Sciatic nerve (tissue), 2 donors: ENCODE data around the gene MRPL17. TPM values are rescaled to one million over a fixed set of nuclear protein-coding genes. Genes with fewer than 3 reads are reported as not detected.
A peak's percentile ranks its signal among the peaks of the same experiment; 100 is the strongest.
"Not testable (repeated sequence)": the region's sequence is repeated elsewhere in the genome, so short reads cannot be mapped to it uniquely, and the experiment has no call there.

ENCODE experiments used
- ATAC-seq: fragments of 200-7000 bp; cut with Tn5 transposase; one replicate; pipeline ENCODE4 v1.9.1; 2020; ENCODE audit warnings: mild to moderate bottlenecking, moderate library complexity
- DNase-seq: peaks from one replicate; pipeline ENCODE4 v3.0.0-alpha.2; 2020; ENCODE audit warnings: low spot score
- intact Hi-C: fragments of 100-400 bp; cut with DNase I; formaldehyde crosslinking; loops from one replicate; pipeline ENCODE4 v1.14.2; 2022
- total RNA-seq: library from RNA; stranded (reverse); fragmentation: NEBNext Ultra II Directional; extraction: Animal tissue kit (Norgen Biotek cat#: 25700); gene quantifications from one replicate; pipeline ENCODE4 v1.2.1, GENCODE V29; 2021
- donor health status: DM: no; HTN: no; CAD: no.
- donor health status: DM: no; HTN: no; CAD: no.

MRPL17 gene
- total RNA-seq, 1 donor from 2014 or later: 25.5 TPM

DNA sequence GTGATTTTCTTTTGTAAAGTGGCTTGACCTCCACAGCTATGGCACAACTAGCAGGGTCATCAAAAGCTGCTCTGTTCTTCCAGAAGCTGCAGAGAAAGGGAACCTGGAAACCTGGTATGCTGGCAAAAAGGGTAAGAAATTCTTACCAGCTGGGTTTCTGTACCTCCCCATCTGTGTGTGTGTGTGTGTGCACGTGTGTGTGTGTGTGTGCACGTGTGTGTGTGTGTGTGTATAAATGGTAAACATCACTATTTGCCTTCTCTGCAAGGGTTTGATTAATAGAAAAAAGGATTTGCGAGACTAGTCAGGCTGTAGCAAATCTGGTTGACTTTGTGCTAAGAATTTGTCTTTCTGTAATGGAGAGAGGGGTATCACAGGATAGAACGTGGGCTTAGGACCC, 4.7 kb upstream of the MRPL17 start:
- ATAC-seq (no peak), DNase-seq (no peak)
- intact Hi-C loops: loop anchor here (10.0 kb wide), 1 partner anchor 153 kb away; no protein-coding TSS in a partner anchor

- intact Hi-C loops: loop anchor here (10.0 kb wide), 1 partner anchor 151 kb away; no protein-coding TSS in a partner anchor
- DNase-seq (no peak), ATAC-seq (no peak)
Observed at GRCh38 chr11:6686006-6686405, 2.9 kb upstream of the MRPL17 start.

- intact Hi-C loops: loop anchor here (5.0 to 10.0 kb wide), 2 partner anchors 67 to 149 kb away; partner anchors contain the start of gene TPP1
- not testable (repeated sequence) for ATAC-seq, DNase-seq
Observed at GRCh38 chr11:6684068-6684467, 928 bp upstream of the MRPL17 start.

- DNase-seq (no peak), ATAC-seq (peak; percentile 3)
Observed at GRCh38 chr11:6682591-6682935, 577 bp downstream of the MRPL17 start.

GRCh38 chr11:6681949-6682348, 1.2 kb downstream of the MRPL17 start:
- ATAC-seq (no peak), DNase-seq (no peak)
- intact Hi-C loops: loop anchor here (5.0 to 10.0 kb wide), 2 partner anchors 65 to 147 kb away; partner anchors contain the start of gene TPP1

More at GRCh38 chr11:6682591-6682935, 577 bp downstream of the MRPL17 start:
- intact Hi-C loops: loop anchor here (5.0 to 10.0 kb wide), 2 partner anchors 65 to 148 kb away; partner anchors contain the start of gene TPP1

DNA sequence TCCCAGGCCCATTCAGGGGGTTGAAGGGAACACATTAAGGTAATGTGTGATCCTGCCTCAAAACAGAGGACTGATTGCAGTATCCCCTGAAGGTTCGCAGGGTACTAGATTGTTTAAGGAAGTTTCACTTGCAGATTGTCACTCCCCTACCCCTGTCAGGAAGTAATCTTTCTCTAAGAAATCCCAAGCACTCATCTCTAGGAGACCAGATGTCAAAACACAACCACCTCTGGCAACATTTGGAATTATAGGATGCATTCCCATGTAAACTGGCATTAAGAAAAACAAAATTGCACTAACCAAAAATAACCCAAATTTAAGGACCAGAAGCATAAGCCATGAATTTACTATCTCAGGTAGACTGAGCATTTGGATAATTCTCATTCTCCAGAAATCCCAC, 1.6 kb downstream of the MRPL17 start:
- intact Hi-C loops: loop anchor here (5.0 to 10.0 kb wide), 2 partner anchors 64 to 147 kb away; partner anchors contain the start of gene TPP1
- DNase-seq: no peak
- ATAC-seq: no peak

DNA sequence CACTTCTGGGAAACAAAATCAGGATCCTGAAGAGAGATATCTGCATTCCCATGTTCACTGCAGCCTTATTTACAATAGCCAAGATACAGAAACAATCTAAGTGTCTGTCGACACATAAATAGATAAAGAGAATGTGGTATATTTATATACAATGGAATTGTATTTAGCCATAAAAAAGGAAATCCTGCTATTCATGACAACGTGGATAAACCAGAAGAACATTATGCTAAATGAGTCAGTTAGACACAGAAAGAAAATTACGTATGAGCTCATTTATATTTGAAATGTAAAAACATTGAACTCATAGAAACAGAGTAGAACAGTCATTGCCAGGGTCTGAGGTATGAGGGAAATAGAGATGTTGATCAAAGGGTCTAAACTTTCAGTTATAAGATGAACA, 6.1 kb downstream of the MRPL17 start:
- intact Hi-C loops: no loop called here
- DNase-seq (no peak), ATAC-seq (no peak)

- no peak for ATAC-seq
- no peak for DNase-seq
- intact Hi-C loops: no loop called here
Observed at GRCh38 chr11:6674862-6675261, 8.3 kb downstream of the MRPL17 start.

DNA sequence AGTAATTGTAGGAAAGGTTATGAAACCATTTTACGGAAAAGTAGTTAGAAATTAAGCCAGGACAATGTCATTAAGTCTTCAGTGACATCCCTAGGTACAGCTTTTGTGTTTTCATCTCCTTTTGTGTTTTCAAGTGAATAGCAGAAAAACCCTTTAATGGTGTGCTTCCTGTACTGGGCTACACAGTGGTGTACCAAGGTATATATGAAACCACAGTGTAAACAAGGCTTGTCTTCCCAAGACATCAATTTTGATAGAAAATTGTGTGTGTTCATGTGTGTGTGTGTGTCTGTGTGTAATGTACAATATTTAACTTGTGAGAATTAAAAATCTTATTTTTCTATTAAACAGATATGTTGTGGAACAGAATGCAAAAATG, 8.9 kb downstream of the MRPL17 start:
- intact Hi-C loops: no loop called here
- no peak for ATAC-seq
- no peak for DNase-seq

GRCh38 chr11:6673523-6674218, 9.5 kb downstream of the MRPL17 start:
- ATAC-seq: no peak
- intact Hi-C loops: no loop called here
- DNase-seq: no peak

DNA sequence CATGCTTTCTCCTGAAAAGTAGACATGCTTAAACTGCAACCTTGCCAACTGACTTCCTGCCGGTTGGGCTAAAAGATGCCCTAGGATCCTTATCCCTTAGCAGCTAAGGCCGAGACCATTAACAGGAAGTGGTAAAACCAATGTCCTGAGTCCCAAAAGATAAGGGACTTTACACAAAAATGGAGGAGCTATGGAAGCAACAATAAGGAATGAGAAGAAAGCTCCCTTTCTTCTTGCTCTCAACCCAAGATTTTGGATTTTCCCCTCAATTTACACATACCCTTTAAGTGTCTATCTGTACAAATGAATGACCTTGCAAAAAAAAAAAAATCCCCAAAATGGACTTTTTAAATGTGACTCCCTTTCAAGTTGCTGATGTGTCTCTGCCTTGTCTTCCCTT, 11.1 kb downstream of the MRPL17 start:
- DNase-seq (no peak), ATAC-seq (no peak)
- intact Hi-C loops: no loop called here

GRCh38 chr11:6670202-6670830, 12.8 kb downstream of the MRPL17 start:
- ATAC-seq: no peak
- DNase-seq: no peak
- intact Hi-C loops: no loop called here

DNA sequence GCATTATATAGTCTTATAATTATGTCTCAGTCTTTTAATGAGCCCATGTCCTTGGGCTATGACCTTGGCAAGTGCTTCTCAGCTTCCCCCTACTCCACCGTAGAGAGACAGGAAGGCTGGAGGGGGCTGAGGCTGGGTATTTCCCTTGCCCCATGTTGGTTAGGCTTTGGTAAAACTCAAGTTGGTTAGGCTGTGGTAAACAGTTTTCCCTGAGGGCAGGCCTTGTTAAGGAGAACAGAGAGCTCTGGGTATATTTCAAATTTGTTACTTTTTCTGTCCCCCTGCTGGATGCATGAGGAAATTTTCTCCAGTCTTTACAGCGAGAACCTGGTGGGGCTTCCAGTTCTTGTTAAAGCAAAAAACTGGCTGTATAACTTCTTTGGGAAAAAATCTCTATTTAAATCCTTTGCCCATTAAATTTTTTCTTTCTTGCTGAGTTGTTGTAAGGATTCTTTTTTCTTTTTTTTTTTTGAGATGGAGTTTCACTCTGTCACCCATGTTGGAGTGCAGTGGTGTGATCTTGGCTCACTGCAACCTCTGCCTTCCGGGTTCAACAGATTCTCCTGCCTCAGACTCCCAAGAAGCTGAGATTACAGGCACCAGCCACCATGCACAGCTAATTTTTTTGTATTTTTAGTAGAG, 15.3 kb downstream of the MRPL17 start:
- DNase-seq (no peak), ATAC-seq (peak; percentile 71)
- intact Hi-C loops: no loop called here

- DNase-seq (no peak), ATAC-seq (no peak)
- intact Hi-C loops: no loop called here
Observed at GRCh38 chr11:6666302-6667183, 16.6 kb downstream of the MRPL17 start.

- ATAC-seq (no peak), DNase-seq (no peak)
- intact Hi-C loops: no loop called here
Observed at GRCh38 chr11:6664551-6664950, 18.6 kb downstream of the MRPL17 start.

DNA sequence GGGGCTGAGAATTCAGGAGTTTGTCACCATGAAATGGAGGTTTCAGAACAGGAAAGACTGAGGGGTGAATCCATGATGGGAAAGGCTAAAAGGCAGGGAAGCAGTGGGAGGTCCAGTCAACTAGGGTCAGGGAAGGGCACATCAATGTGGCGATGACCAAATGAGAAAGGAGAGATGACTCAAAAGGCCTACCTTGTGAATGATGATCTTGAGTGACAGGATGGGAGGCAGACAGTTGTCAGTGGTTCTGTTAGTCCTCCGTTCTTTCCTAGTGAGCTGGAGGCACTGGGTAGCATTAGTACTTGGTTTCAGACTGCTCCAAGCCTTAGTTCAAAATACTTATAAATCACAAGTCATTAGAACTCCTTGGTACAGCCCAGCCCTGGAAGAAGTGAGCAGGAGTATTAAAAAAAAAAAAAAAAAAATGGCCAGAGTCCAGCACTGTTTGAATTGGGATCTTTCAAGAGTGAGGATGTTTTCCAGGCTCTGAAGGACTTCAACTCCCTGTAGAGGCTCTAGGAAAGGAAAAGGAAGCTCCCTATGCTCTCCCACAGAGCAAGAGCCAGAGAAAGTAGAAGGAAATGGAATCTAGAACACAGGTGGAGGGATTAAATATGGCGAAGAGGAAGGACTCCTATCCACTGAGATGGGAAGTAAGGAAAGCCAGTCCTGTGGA, 19.2 kb downstream of the MRPL17 start:
- intact Hi-C loops: no loop called here
- no peak for DNase-seq
- peak; percentile 56 for ATAC-seq

GRCh38 chr11:6660712-6661111, 22.4 kb downstream of the MRPL17 start:
- DNase-seq: no peak
- ATAC-seq: no peak
- intact Hi-C loops: no loop called here

DNA sequence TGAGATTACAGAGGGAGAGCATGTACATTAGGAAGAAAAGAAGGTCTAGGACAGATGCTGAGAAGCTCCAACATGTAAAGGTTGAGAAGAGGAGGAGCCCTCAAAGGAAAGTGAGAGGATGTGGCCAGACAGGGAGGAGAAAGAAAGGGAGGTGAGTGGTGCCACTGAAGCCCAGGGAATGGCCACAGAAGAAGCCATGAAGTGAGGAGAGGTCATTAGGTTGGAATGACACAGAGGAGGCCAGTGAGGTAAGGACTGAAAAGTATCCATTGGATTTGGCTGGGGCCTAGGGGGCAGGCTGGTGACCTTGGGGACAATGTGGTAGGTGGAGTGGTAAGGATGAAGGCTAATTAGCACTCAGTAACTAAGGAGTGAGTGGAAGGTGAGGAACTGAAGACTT, 24.5 kb downstream of the MRPL17 start:
- no peak for DNase-seq
- ATAC-seq: no peak
- intact Hi-C loops: no loop called here

DNA sequence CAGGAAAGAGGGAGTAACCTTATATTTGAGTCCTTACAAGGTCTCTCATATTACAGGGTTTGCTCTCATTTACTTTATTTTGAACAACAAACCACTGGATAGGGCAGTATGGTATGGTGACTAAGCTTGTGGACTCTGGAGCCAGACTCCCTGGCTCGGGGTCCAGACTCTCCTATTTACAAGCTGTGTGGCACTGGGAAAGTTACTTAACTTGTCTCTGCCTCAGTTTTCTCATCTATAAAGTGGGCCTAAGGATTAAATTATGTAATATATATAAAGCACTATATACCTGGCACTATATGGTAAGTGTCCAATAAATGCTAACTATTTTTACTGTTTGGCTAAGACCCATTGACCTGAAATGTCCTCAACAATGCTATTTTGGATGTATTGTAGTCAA, 25.8 kb downstream of the MRPL17 start:
- no peak for DNase-seq
- ATAC-seq: no peak
- intact Hi-C loops: no loop called here
